ENCODE data around the gene SLC7A4.
"Not testable (repeated sequence)": the region's sequence is repeated elsewhere in the genome, so short reads cannot be mapped to it uniquely, and the experiment has no call there.

The SLC7A4 gene

DNA sequence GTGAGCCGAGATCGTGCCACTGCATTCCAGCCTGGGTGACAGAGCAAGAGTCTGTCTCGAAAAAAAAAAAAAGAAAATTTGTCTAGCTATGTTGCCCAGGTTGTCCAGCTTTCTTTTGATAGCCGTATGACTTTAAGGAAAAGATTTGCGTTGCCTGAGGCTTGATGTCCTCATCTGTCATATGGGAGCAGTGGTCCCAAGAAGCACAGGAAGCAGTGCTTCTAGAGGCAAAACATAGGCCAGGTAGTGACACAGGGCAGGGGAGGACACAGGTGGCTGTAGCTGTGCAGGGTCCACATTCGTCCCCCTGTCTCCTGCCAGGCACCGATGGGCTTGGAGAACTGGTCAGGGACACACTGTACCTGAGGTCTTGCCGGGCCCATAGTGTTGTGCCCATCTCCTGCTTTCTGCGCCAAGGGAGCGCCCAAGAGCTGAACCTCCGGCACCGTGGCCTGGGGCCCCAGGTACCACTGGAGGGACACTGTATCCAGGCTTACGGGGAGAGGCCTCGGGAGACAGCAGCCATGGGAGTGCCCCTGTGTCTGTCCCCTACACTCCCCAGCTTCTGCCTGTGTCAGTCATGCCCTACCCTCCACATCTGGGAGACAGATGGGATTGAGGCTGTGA is 14.8 kb upstream of the SLC7A4 start:
- Histone ChIP-seq H3K4me1 (ENCODE audit: control insufficient read depth in 1 of 2, insufficient read depth in 2 of 2, low read length in 2 of 2) (peaks cover 4 to 10% of the 10 kb centered on the region in 2 donors), H3K36me3 (ENCODE audit: control insufficient read depth in 1 of 2, insufficient read depth in 2 of 2, low read length in 2 of 2) (no peaks in the 10 kb centered on the region), H3K4me3 (ENCODE audit: low read depth in 1 of 2, low read length in 2 of 2) (no peak overlapping the region), H3K9me3 (ENCODE audit: control insufficient read depth in 1 of 2, low read length in 2 of 2) (no peaks in the 10 kb centered on the region), H3K27me3 (ENCODE audit: low read depth, low read length) (no peaks in the 10 kb centered on the region), H3K27ac (ENCODE audit: low read length) (no peak overlapping the region)

DNA sequence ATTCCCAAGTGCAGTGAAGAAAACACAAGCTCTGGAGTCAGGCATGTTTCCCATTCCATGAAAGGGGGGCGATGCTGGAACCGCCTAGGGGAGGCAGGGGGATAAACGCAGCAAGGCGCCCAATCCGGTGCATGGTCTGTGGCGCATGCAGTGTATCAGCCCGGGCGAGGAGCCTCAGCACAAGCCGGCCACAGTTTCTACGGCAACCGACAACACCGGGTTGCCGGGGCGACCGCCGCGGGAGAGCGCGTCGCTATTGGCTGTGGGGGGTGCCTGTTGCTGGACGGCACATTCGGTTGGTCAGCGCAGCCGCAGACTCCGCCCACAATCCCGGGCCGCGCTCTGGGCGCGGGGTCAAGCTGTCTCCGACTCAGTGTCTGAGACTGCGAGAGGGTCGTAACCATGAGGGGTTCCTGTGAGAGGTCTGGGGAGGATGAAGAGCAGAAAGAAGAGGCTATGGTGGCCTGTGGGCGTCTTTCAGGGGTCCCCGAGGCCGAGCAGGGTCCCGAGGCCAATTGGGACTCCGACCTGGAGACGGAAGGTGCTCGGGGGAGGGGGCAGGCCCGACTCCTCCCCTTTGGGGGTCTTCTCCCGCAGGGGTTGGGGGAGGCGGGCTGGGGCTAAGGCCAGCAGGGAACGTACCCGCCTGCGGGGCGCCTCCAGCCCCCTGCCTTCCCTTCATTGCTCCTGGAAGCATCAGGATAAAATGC is 13.4 kb upstream of the SLC7A4 start, which contains the start of gene LRRC74B:
Gene LRRC74B (plus strand): TSS at position 362 of the 710 bp plus-strand sequence. CDS start 41 bp downstream, at position 403.
- Histone ChIP-seq H3K4me3 (ENCODE audit: low read depth in 1 of 2, low read length in 2 of 2) (peak within 1 kb of the TSS; percentile 55 to 80), H3K27ac (ENCODE audit: low read length) (no peak within 1 kb of the TSS), H3K27me3 (ENCODE audit: low read depth, low read length) (no peaks in the 10 kb centered on the region), H3K4me1 (ENCODE audit: control insufficient read depth in 1 of 2, insufficient read depth in 2 of 2, low read length in 2 of 2) (peaks cover 4 to 10% of the 10 kb centered on the region in 2 donors), H3K9me3 (ENCODE audit: control insufficient read depth in 1 of 2, low read length in 2 of 2) (no peaks in the 10 kb centered on the region), H3K36me3 (ENCODE audit: control insufficient read depth in 1 of 2, insufficient read depth in 2 of 2, low read length in 2 of 2) (no peaks in the 10 kb centered on the region)

DNA sequence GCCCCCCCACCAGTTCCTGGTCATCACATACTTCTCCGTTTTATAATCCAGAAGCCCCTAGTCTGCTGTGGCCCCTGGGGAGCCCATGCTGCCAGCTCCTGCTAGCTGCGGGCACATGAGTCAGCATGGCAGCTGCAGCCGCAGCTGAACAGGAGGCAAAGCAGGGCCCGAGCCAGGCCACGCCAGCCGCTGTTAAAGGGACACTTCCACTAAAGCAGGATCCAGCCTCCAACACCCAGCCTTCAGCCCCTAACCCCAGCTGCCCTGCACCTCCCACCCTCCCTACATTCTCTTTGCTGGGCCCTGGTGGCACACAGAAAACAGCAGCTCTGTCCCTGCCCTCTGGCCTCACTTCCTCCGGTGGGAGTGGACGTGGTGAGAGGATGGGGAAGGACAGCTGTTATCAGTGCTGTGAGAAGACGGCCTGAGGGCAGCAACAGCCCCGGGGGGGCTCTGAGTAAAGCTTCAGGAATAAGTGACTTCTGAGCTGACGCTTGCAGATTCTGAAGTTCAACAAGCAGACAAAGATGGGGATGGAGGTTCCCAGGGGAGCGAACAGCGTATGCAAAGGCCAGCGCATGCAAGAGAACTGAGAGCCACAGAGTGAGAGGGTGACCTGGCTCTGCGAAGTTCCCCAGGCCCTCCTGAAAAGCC is 12.7 kb upstream of the SLC7A4 start:
- H3K9me3 ChIP-seq (ENCODE audit: control insufficient read depth in 1 of 2, low read length in 2 of 2): no peaks in the 10 kb centered on the region
- H3K27me3 ChIP-seq (ENCODE audit: low read depth, low read length): no peaks in the 10 kb centered on the region
- no peaks in the 10 kb centered on the region for H3K36me3 ChIP-seq (ENCODE audit: control insufficient read depth in 1 of 2, insufficient read depth in 2 of 2, low read length in 2 of 2)
- H3K27ac ChIP-seq (ENCODE audit: low read length): no peak overlapping the region
- peak overlapping the region; percentile 55 to 80 for H3K4me3 ChIP-seq (ENCODE audit: low read depth in 1 of 2, low read length in 2 of 2)
- peaks cover 4 to 10% of the 10 kb centered on the region in 2 donors for H3K4me1 ChIP-seq (ENCODE audit: control insufficient read depth in 1 of 2, insufficient read depth in 2 of 2, low read length in 2 of 2)

DNA sequence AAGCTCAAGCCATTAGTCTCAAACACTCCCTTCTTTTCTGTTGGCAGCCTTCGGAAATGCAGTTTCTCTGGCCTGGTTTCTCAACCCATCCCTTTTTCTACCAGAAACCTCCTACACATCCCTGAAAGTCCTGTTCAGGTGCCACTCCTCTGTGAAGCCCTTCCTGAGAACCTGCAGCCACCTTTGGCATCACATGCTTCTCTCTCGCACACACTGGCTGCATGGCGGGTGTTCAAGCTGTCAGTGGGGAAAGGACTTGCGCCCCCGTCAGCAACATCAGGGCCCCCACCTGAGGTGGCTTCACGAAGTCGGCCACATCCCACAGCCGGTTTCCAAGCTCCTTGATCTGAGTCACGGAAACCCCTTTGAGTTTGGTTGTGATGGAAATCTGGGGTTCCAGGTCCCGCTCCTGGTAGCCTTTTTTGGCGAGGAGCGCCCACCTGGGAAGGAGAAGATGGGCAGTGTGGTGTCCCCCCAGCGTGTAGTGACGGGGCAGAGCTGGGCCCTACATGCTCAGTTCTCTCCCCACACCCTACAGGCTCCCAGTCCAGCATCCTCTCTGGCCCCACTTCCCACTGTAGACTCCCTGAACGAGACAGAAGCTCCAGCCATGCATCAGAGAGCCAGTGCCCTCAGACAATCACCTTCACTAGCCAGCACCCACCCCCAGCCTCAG is 11.6 kb upstream of the SLC7A4 start:
- H3K27me3 ChIP-seq (ENCODE audit: low read depth, low read length): no peaks in the 10 kb centered on the region
- H3K4me1 ChIP-seq (ENCODE audit: control insufficient read depth in 1 of 2, insufficient read depth in 2 of 2, low read length in 2 of 2): peaks cover 4 to 10% of the 10 kb centered on the region in 2 donors
- no peak overlapping the region for H3K27ac ChIP-seq (ENCODE audit: low read length)
- no peaks in the 10 kb centered on the region for H3K36me3 ChIP-seq (ENCODE audit: control insufficient read depth in 1 of 2, insufficient read depth in 2 of 2, low read length in 2 of 2)
- no peak overlapping the region for H3K4me3 ChIP-seq (ENCODE audit: low read depth in 1 of 2, low read length in 2 of 2)
- no peaks in the 10 kb centered on the region for H3K9me3 ChIP-seq (ENCODE audit: control insufficient read depth in 1 of 2, low read length in 2 of 2)

DNA sequence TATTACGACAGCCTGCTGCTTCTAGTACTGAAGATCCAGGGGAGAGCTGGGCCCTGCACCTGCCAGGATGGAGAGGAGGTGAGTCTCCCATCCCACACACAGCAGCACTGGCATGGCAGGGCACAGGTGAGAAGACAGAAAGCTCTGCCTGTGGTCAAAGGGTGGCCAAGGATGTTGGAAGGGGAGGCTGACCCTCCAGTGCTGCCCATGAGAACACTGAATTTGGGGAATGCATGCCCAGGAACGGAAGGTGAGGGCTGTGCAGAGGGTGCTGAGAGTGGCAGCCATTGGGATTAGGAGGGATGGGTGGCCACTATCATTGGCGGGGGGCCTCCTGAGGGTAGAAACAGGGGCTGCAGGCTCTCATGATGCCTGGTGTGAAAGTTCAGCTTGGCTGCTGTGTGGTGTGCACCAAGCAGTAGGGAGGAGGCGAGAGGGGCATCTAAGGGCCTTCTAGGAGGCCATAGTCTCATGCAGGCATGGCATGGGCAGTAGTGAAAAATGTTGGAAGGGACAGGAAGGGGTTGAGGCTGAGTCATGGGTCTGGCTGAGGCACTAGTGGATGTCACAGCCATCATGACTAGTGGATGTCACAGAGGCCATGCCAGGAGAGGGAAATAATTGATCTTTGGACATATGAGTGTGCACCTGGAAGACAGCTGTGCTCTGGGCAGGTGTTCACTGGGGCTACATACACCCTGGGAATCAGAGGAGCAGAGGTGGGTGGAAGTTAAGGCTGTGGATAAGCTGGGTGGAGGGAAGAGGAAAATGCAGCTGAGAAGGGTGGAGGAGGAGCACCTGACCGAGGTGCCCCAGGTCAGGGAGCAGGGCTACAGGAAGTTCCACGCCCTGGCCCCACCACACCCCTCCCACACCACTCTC is 10.9 kb upstream of the SLC7A4 start:
- Histone ChIP-seq H3K27ac (ENCODE audit: low read length) (no peak overlapping the region), H3K4me3 (ENCODE audit: low read depth in 1 of 2, low read length in 2 of 2) (no peak overlapping the region)

DNA sequence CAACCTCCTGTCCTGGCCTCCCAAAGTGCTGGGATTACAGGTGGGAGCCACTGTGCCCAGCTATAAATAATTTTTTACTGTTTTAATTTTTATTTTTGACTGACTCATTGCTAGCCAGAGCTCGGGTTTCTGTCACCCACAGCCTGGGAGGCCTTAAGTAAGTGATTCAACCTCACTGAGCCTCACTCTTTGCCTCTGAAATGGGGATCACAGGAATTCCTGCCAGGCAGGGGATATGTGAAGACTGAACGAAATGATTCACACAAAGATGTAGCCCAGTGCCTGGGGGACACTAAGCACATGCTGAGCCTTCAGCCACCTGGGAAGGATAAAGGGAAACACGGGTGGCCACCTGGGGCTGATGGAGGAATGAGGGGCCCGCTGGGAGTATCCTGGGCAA is 9.6 kb upstream of the SLC7A4 start:
- no peaks in the 10 kb centered on the region for H3K27me3 ChIP-seq (ENCODE audit: low read depth, low read length)
- H3K4me3 ChIP-seq (ENCODE audit: low read depth in 1 of 2, low read length in 2 of 2): no peak overlapping the region
- H3K4me1 ChIP-seq (ENCODE audit: control insufficient read depth in 1 of 2, insufficient read depth in 2 of 2, low read length in 2 of 2): peaks cover 4 to 10% of the 10 kb centered on the region in 2 donors
- no peaks in the 10 kb centered on the region for H3K36me3 ChIP-seq (ENCODE audit: control insufficient read depth in 1 of 2, insufficient read depth in 2 of 2, low read length in 2 of 2)
- no peaks in the 10 kb centered on the region for H3K9me3 ChIP-seq (ENCODE audit: control insufficient read depth in 1 of 2, low read length in 2 of 2)
- H3K27ac ChIP-seq (ENCODE audit: low read length): no peak overlapping the region

More for the DNA sequence above, 10.9 kb upstream of the SLC7A4 start:
- Histone ChIP-seq H3K4me1 (ENCODE audit: control insufficient read depth in 1 of 2, insufficient read depth in 2 of 2, low read length in 2 of 2) (peaks cover 4 to 10% of the 10 kb centered on the region in 2 donors), H3K9me3 (ENCODE audit: control insufficient read depth in 1 of 2, low read length in 2 of 2) (no peaks in the 10 kb centered on the region), H3K27me3 (ENCODE audit: low read depth, low read length) (no peaks in the 10 kb centered on the region), H3K36me3 (ENCODE audit: control insufficient read depth in 1 of 2, insufficient read depth in 2 of 2, low read length in 2 of 2) (no peaks in the 10 kb centered on the region)

DNA sequence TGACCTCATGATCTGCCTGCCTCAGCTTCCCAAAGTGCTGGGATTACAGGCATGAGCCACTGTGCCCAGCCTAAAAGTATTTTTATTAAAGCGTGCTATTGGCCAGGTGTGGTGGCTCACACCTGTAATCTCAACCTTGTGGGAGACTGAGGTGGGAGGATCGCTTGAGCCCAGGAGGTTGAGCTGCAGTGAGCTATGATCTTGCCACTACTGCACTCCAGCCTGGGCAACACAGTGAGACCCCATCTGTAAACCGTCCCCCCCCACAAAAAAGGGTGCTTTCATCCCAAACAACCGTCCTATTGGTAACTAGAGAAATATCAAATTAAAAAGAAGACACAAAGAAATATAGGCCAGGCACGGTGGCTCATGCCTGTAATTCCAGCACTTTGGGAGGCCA is 6.8 kb upstream of the SLC7A4 start:
- H3K4me3 ChIP-seq (ENCODE audit: low read depth in 1 of 2, low read length in 2 of 2); H3K27ac ChIP-seq (ENCODE audit: low read length); H3K4me1 ChIP-seq (ENCODE audit: control insufficient read depth in 1 of 2, insufficient read depth in 2 of 2, low read length in 2 of 2); H3K27me3 ChIP-seq (ENCODE audit: low read depth, low read length); H3K9me3 ChIP-seq (ENCODE audit: control insufficient read depth in 1 of 2, low read length in 2 of 2); H3K36me3 ChIP-seq (ENCODE audit: control insufficient read depth in 1 of 2, insufficient read depth in 2 of 2, low read length in 2 of 2): not testable (repeated sequence)

DNA sequence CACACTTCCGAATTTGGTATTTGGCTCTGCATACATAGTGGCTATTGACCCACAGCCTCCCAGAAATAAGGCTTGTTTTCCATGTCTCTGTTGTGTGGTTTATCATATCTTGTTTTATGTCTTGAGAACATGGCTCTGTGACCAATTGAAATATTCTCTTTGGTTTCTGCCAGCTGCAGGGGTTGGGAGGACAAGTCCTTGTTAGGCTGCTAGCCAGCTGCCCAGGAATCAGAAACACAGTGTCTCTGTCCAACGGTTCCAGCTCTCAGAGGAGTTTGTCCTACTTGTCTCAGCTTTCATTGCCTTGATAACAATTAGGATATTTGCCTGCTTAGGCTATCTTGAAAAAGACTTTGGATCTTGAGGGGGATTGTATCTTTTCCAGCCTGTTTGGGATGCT is 6.0 kb upstream of the SLC7A4 start:
- peak overlapping the region; percentile 39 for H3K27ac ChIP-seq (ENCODE audit: low read length)
- no peaks in the 10 kb centered on the region for H3K36me3 ChIP-seq (ENCODE audit: control insufficient read depth in 1 of 2, insufficient read depth in 2 of 2, low read length in 2 of 2)
- no peaks in the 10 kb centered on the region for H3K9me3 ChIP-seq (ENCODE audit: control insufficient read depth in 1 of 2, low read length in 2 of 2)

DNA sequence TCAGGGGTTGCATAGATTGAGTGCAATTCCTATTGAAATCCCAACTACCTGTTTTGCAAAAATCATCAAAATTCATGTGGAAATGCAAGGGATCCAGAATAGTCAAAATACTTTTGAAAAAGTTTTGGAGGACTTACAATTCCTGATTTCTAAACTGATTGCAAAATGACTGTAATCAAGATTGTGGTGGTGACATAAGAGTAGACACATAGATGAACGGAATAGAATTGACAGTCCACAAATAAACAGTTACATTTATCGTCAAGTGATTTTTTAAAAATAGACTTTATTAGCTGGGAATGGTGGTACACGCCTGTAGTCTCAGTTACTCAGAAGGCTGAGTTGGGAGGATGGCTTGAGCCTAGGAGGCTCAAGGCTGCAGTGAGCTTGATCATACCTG is 2.6 kb upstream of the SLC7A4 start:
- Histone ChIP-seq H3K27ac (ENCODE audit: low read length) (no peak overlapping the region), H3K27me3 (ENCODE audit: low read depth, low read length) (no peaks in the 10 kb centered on the region), H3K4me3 (ENCODE audit: low read depth in 1 of 2, low read length in 2 of 2) (no peak overlapping the region), H3K9me3 (ENCODE audit: control insufficient read depth in 1 of 2, low read length in 2 of 2) (no peaks in the 10 kb centered on the region), H3K36me3 (ENCODE audit: control insufficient read depth in 1 of 2, insufficient read depth in 2 of 2, low read length in 2 of 2) (no peaks in the 10 kb centered on the region), H3K4me1 (ENCODE audit: control insufficient read depth in 1 of 2, insufficient read depth in 2 of 2, low read length in 2 of 2) (peaks cover 0 to 4% of the 10 kb centered on the region in 2 donors)

More for the DNA sequence above, 6.0 kb upstream of the SLC7A4 start:
- H3K4me3 ChIP-seq (ENCODE audit: low read depth in 1 of 2, low read length in 2 of 2): no peak overlapping the region
- H3K27me3 ChIP-seq (ENCODE audit: low read depth, low read length): no peaks in the 10 kb centered on the region
- H3K4me1 ChIP-seq (ENCODE audit: control insufficient read depth in 1 of 2, insufficient read depth in 2 of 2, low read length in 2 of 2): no peaks in the 10 kb centered on the region

DNA sequence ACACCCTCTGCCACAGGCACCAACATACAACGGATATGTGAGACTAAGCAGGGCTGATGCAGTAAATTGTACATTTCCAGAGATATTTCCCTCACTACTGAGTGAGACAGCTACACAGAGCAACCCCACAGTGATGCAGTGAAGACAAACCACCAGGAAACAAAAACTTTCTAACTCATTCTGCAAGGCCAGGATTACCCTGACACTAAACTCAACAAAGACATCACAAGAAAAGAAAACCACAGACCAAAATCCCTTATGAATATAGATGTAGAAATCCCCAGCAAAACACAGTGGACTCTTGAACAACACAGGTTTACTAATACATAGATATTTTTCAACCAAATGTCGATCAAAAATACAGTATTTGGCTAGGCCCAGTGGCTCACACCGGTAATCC is 1.5 kb upstream of the SLC7A4 start:
- Histone ChIP-seq H3K4me3 (ENCODE audit: low read depth in 1 of 2, low read length in 2 of 2) (no peak overlapping the region), H3K4me1 (ENCODE audit: control insufficient read depth in 1 of 2, insufficient read depth in 2 of 2, low read length in 2 of 2) (peaks cover 0 to 4% of the 10 kb centered on the region in 2 donors), H3K9me3 (ENCODE audit: control insufficient read depth in 1 of 2, low read length in 2 of 2) (no peaks in the 10 kb centered on the region), H3K27ac (ENCODE audit: low read length) (no peak overlapping the region), H3K27me3 (ENCODE audit: low read depth, low read length) (peaks cover 3% of the 10 kb centered on the region), H3K36me3 (ENCODE audit: control insufficient read depth in 1 of 2, insufficient read depth in 2 of 2, low read length in 2 of 2) (no peaks in the 10 kb centered on the region)
